ENCODE data around the gene CLCA4.
"Not testable (repeated sequence)": the region's sequence is repeated elsewhere in the genome, so short reads cannot be mapped to it uniquely, and the experiment has no call there.

Gene CLCA4

DNA sequence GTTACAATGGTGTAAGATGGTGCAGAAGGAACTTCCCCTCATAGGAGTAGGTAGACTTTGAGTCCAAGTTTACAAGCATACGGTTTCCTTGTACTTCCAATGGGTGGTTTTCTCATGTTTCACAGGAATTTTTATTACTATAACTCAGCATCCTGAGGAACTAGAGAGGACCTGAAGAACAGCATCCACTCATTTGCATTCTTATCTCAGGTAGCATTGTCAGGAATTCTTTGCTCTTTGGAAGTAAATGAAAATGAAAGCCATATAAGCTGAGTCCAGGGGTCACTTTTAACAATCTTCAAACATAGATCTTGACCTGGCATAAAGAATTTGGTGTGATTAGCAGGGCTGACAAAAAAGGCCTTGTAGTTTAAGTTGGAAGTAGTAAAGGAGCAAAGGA, 34.4 kb downstream of the CLCA4 start:
- no peaks in the 10 kb centered on the region for H3K9me3 ChIP-seq (replicated peaks; ENCODE audit: low read length)
- no peak overlapping the region for H3K4me3 ChIP-seq (ENCODE audit: low read length)
- no peak overlapping the region for H3K4me2 ChIP-seq (ENCODE audit: low read length)
- no peak overlapping the region for H3K9ac ChIP-seq (ENCODE audit: low read depth, low read length)
- H3K4me1 ChIP-seq (ENCODE audit: control insufficient read depth, insufficient read depth, low read length): no peaks in the 10 kb centered on the region
- H3K27me3 ChIP-seq (ENCODE audit: control insufficient read depth, insufficient read depth, low read length): peaks cover 9% of the 10 kb centered on the region
- H3K36me3 ChIP-seq (ENCODE audit: insufficient read depth, low read length): no peaks in the 10 kb centered on the region

DNA sequence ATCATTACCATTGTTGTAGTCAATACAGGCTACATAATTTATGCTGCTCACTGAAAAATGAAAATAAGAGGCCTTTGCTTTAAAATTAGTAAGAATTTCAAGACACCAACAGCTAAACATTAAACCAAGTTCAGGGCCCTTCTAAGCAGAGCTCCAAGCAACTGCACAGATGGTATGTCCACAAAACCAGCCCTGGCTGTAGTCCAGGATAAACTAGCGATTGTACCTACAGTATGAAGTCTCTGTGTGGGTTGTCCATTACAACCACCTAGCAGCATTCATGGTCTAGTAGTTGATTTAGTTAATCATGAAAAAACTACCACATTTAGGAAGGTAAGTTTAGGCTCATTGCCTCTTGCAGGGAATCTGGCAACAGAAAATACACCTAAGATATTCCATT, 35.3 kb downstream of the CLCA4 start:
- no peaks in the 10 kb centered on the region for H3K36me3 ChIP-seq (ENCODE audit: insufficient read depth, low read length)
- H3K27me3 ChIP-seq (ENCODE audit: control insufficient read depth, insufficient read depth, low read length): peaks cover 16% of the 10 kb centered on the region
- no peak overlapping the region for H3K4me3 ChIP-seq (ENCODE audit: low read length)
- no peaks in the 10 kb centered on the region for H3K4me1 ChIP-seq (ENCODE audit: control insufficient read depth, insufficient read depth, low read length)
- no peak overlapping the region for H3K4me2 ChIP-seq (ENCODE audit: low read length)
- no peak overlapping the region for H3K9ac ChIP-seq (ENCODE audit: low read depth, low read length)
- H3K9me3 ChIP-seq (replicated peaks; ENCODE audit: low read length): no peaks in the 10 kb centered on the region

DNA sequence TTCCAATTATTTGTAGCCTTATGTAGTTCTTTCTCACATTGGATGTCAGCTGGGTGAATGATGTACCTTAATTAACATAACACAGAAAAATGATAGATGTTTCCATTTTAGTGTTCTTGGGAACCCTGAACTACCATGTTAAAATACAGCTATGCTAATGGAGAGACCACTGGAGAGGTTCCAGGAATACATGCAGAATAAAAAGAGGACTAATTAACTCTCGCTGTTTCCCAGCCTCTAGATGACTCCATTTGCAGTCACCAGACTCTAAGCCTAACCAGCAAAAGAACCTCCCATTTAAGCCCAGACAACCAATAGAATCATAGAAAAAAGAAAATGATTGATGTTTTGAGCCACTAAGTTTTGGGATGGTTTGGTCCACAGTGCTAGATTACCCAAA, 36.2 kb downstream of the CLCA4 start:
- no peak overlapping the region for H3K4me3 ChIP-seq (ENCODE audit: low read length)
- H3K9me3 ChIP-seq (replicated peaks; ENCODE audit: low read length): no peaks in the 10 kb centered on the region
- H3K4me2 ChIP-seq (ENCODE audit: low read length): no peak overlapping the region
- peaks cover 19% of the 10 kb centered on the region for H3K27me3 ChIP-seq (ENCODE audit: control insufficient read depth, insufficient read depth, low read length)
- H3K36me3 ChIP-seq (ENCODE audit: insufficient read depth, low read length): no peaks in the 10 kb centered on the region
- H3K4me1 ChIP-seq (ENCODE audit: control insufficient read depth, insufficient read depth, low read length): no peaks in the 10 kb centered on the region
- H3K9ac ChIP-seq (ENCODE audit: low read depth, low read length): no peak overlapping the region

DNA sequence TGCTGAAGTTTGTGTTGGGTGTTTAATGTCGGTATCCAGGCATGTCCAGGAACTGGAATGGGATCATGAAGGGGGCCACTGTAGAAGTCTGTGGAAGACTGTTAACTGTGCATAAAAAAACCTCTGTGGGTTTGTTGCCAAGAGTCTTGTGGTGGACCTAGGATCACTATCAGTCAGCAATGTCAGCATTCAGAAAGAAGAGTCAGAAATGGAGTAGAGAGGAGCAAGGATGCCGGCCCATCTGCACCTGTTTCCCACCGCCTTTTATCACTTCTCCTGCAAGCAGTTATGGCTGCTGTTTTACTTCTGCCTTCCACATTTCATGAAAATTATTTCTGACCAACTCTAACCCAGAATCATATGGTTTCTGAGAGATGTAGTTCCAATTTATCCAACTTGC, 36.7 kb downstream of the CLCA4 start:
- Histone ChIP-seq H3K36me3 (ENCODE audit: insufficient read depth, low read length) (no peaks in the 10 kb centered on the region), H3K9me3 (replicated peaks; ENCODE audit: low read length) (no peaks in the 10 kb centered on the region), H3K9ac (ENCODE audit: low read depth, low read length) (no peak overlapping the region), H3K27me3 (ENCODE audit: control insufficient read depth, insufficient read depth, low read length) (peaks cover 20% of the 10 kb centered on the region), H3K4me1 (ENCODE audit: control insufficient read depth, insufficient read depth, low read length) (no peaks in the 10 kb centered on the region), H3K4me2 (ENCODE audit: low read length) (no peak overlapping the region), H3K4me3 (ENCODE audit: low read length) (no peak overlapping the region)

DNA sequence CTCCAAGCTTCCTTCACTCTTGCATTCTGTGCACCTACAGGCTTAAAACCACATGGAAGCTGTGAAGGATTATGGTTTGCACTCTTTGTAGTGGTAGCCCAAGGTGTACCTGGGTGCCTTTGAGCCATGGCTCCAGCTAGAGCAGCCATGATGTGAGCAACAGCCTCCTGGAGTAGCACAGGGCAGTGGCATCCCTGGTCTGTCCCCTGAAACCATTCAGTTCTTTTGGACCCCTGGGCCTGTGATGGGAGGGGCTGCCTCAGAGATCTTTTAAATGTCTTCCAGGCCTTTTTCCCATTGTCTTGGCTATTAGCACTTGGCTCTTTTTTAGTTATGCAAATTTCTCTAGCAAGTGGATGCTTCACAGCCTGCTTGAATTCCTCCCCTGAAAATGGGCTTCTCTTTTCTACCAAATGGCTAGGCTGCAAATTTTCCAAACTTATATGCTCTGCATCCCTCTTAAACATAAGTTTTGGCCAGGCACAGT, 47.4 kb downstream of the CLCA4 start:
- no peaks in the 10 kb centered on the region for H3K36me3 ChIP-seq (ENCODE audit: insufficient read depth, low read length)
- H3K4me1 ChIP-seq (ENCODE audit: control insufficient read depth, insufficient read depth, low read length): no peaks in the 10 kb centered on the region
- peaks cover 10% of the 10 kb centered on the region for H3K27me3 ChIP-seq (ENCODE audit: control insufficient read depth, insufficient read depth, low read length)
- H3K9ac ChIP-seq (ENCODE audit: low read depth, low read length): no peak overlapping the region
- no peaks in the 10 kb centered on the region for H3K9me3 ChIP-seq (replicated peaks; ENCODE audit: low read length)
- no peak overlapping the region for H3K4me3 ChIP-seq (ENCODE audit: low read length)
- H3K4me2 ChIP-seq (ENCODE audit: low read length): no peak overlapping the region

DNA sequence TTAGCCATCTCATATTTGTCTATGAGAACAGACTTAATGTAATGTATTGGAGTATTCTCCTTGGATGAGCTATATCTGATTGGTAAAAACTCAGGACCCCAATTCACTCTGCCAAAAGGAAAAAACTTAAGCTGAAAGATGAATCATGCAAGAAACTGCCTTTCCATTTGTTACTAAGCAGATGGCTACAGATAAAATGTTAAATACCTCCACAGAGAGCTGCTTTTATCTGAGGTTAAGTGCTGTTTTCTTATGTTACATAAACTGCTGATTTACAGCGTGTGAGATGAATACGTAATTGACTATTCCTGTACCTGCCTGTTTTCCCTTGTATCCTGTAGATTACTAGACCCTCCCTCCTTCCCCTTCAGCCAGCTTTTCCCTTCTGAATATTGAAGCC, 49.3 kb downstream of the CLCA4 start:
- H3K4me2 ChIP-seq (ENCODE audit: low read length): no peak overlapping the region
- H3K9me3 ChIP-seq (replicated peaks; ENCODE audit: low read length): no peaks in the 10 kb centered on the region
- H3K27me3 ChIP-seq (ENCODE audit: control insufficient read depth, insufficient read depth, low read length): peaks cover 3% of the 10 kb centered on the region
- H3K4me3 ChIP-seq (ENCODE audit: low read length): no peak overlapping the region
- no peak overlapping the region for H3K9ac ChIP-seq (ENCODE audit: low read depth, low read length)
- no peaks in the 10 kb centered on the region for H3K36me3 ChIP-seq (ENCODE audit: insufficient read depth, low read length)
- no peaks in the 10 kb centered on the region for H3K4me1 ChIP-seq (ENCODE audit: control insufficient read depth, insufficient read depth, low read length)

DNA sequence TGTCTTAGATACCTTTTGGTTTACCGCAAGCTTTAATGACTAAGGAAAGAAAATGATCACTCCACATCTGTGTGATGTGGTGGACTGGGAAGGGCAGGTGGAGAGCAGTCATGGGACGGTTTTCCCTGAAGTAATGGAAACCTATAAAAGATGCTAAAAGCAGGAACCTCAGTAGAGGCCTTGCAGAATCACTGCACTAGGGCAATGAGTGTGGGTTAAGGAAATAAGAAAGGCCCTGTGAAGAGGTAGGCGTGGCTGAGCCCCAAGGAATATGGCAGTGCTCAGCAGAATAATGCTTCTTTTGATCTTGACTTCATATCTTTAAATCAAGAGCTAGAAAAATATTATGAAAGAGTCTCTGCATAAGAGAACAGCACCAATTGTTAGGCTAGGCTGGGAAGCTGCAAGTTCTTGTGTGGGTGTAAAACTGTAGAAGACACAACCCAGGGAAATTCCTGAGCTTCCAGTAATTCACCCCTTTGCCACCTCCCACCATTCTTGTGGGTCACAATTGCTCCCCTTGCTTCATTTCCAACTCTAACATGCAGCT, 49.9 kb downstream of the CLCA4 start:
- H3K27me3 ChIP-seq (ENCODE audit: control insufficient read depth, insufficient read depth, low read length): peaks cover 3% of the 10 kb centered on the region
- no peaks in the 10 kb centered on the region for H3K4me1 ChIP-seq (ENCODE audit: control insufficient read depth, insufficient read depth, low read length)
- H3K4me3 ChIP-seq (ENCODE audit: low read length): no peak overlapping the region
- no peak overlapping the region for H3K9ac ChIP-seq (ENCODE audit: low read depth, low read length)
- H3K4me2 ChIP-seq (ENCODE audit: low read length): no peak overlapping the region
- H3K9me3 ChIP-seq (replicated peaks; ENCODE audit: low read length): no peaks in the 10 kb centered on the region
- no peaks in the 10 kb centered on the region for H3K36me3 ChIP-seq (ENCODE audit: insufficient read depth, low read length)

DNA sequence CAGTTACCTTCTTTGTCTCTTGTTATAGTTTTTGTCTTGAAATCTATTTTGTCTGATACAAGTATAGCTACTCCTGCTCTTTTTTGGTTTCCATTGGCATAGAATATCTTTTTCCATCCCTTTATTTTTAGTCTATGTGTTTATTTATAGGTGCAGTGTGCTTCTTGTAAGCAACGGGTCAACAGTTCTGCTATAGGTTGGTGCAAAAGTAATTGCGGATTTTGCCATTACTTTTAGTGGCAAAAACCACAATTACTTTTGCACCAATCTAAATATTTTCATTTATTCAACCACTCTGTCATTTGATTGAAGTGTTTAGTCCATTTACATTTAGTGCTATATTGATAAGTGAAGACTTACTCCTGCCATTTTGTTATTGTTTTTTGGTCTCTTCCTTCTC, 59.2 kb downstream of the CLCA4 start:
- not testable (repeated sequence) for H3K4me3 ChIP-seq (ENCODE audit: low read length); H3K4me1 ChIP-seq (ENCODE audit: control insufficient read depth, insufficient read depth, low read length)

DNA sequence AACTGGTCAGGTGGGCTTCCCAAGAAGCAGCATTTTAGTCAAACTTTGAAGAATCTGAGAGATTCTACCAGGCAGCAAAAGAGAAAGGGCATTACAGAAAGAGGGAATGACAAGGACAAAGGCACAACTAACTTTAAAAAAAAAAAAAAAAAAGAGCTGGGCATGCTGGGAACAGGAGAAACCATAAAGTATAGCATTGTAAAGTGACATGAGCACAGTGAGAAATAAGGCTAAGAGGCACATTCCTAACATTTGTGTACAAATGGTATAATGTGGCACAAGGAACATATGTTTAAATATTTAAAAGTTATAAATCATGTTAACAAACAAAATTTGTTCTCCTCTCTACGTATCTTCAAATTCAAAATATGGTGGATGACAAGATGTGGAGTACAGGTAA, 69.6 kb downstream of the CLCA4 start:
- no peak overlapping the region for H3K4me3 ChIP-seq (ENCODE audit: low read length)
- no peak overlapping the region for H3K4me2 ChIP-seq (ENCODE audit: low read length)
- no peaks in the 10 kb centered on the region for H3K4me1 ChIP-seq (ENCODE audit: control insufficient read depth, insufficient read depth, low read length)
- H3K36me3 ChIP-seq (ENCODE audit: insufficient read depth, low read length): no peaks in the 10 kb centered on the region
- no peaks in the 10 kb centered on the region for H3K9me3 ChIP-seq (replicated peaks; ENCODE audit: low read length)
- H3K9ac ChIP-seq (ENCODE audit: low read depth, low read length): no peak overlapping the region
- H3K27me3 ChIP-seq (ENCODE audit: control insufficient read depth, insufficient read depth, low read length): peaks cover 12% of the 10 kb centered on the region

More for the DNA sequence above, 59.2 kb downstream of the CLCA4 start:
- not testable (repeated sequence) for H3K27me3 ChIP-seq (ENCODE audit: control insufficient read depth, insufficient read depth, low read length); H3K4me2 ChIP-seq (ENCODE audit: low read length); H3K36me3 ChIP-seq (ENCODE audit: insufficient read depth, low read length); H3K9ac ChIP-seq (ENCODE audit: low read depth, low read length); H3K9me3 ChIP-seq (replicated peaks; ENCODE audit: low read length)

DNA sequence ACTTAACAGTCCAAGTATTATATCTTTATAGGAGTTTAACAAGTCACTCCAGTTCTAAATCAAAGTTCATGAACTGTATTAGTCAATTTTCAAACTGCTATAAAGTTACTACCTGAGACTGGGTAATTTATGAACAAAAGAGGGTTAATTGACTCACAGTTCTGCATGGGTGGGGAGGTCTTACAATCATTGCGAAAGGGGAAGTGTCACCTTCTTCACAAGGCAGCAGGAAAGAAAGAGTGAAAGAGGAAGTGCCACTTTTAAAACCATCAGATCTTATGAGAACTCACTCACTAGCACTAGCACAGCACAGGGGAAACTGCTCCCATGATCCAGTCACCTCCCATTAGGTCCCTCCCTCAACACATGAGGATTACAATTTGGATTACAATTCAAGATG, 70.0 kb downstream of the CLCA4 start:
- Histone ChIP-seq H3K4me3 (ENCODE audit: low read length) (no peak overlapping the region), H3K27me3 (ENCODE audit: control insufficient read depth, insufficient read depth, low read length) (peaks cover 12% of the 10 kb centered on the region), H3K4me1 (ENCODE audit: control insufficient read depth, insufficient read depth, low read length) (no peaks in the 10 kb centered on the region), H3K4me2 (ENCODE audit: low read length) (no peak overlapping the region), H3K9ac (ENCODE audit: low read depth, low read length) (no peak overlapping the region), H3K36me3 (ENCODE audit: insufficient read depth, low read length) (no peaks in the 10 kb centered on the region), H3K9me3 (replicated peaks; ENCODE audit: low read length) (no peaks in the 10 kb centered on the region)

DNA sequence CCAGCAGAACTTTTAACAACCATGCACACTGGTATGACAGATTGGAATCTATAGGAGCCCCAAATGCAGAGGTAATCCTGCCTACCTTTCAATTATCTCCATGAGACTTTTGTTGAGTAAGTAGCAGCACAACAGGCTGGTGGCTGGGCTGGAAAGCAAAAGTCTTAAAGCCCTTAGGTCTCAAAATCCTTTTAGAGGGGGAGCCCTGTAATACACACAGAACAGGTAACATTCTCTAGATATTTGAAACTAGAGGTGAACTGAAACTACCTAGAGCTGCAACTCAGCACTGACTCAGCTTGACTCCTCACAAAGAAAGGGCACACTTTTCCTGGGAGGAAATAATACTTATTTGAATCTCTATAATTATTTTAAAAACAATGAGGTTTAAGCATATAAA, 71.5 kb downstream of the CLCA4 start:
- H3K4me2 ChIP-seq (ENCODE audit: low read length): no peak overlapping the region
- H3K27me3 ChIP-seq (ENCODE audit: control insufficient read depth, insufficient read depth, low read length): peaks cover 12% of the 10 kb centered on the region
- no peaks in the 10 kb centered on the region for H3K36me3 ChIP-seq (ENCODE audit: insufficient read depth, low read length)
- H3K9ac ChIP-seq (ENCODE audit: low read depth, low read length): no peak overlapping the region
- H3K4me3 ChIP-seq (ENCODE audit: low read length): no peak overlapping the region
- H3K9me3 ChIP-seq (replicated peaks; ENCODE audit: low read length): no peaks in the 10 kb centered on the region
- no peaks in the 10 kb centered on the region for H3K4me1 ChIP-seq (ENCODE audit: control insufficient read depth, insufficient read depth, low read length)

DNA sequence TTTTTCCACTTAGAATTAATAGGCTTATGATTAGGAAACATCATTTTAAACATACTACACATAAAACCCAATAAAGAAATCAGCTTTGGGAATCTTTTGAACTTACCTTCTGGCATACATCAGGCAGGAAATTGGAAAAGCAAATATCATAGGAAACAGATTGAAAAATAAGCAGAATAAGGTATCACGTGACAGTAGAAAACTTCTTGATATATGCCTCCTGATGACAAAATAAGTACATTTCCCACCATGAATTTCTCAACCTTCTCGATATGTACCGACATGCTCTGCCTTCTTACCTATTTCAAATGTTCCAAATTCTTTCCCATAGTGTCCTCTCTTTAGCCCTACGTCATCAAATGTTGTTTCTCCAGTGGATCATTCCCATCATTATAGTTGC, 72.4 kb downstream of the CLCA4 start:
- H3K4me2 ChIP-seq (ENCODE audit: low read length): no peak overlapping the region
- no peaks in the 10 kb centered on the region for H3K4me1 ChIP-seq (ENCODE audit: control insufficient read depth, insufficient read depth, low read length)
- H3K9me3 ChIP-seq (replicated peaks; ENCODE audit: low read length): no peaks in the 10 kb centered on the region
- peaks cover 12% of the 10 kb centered on the region for H3K27me3 ChIP-seq (ENCODE audit: control insufficient read depth, insufficient read depth, low read length)
- H3K4me3 ChIP-seq (ENCODE audit: low read length): no peak overlapping the region
- no peaks in the 10 kb centered on the region for H3K36me3 ChIP-seq (ENCODE audit: insufficient read depth, low read length)
- H3K9ac ChIP-seq (ENCODE audit: low read depth, low read length): no peak overlapping the region

Measured in skeletal muscle satellite cell (primary cell).